Measurements from ENCODE around the gene CENPT. TPM values are rescaled to one million over a fixed set of nuclear protein-coding genes. Genes with fewer than 3 reads are reported as not detected.
A peak's percentile ranks its signal among the peaks of the same experiment; 100 is the strongest.

CENPT gene
- total and polyA plus RNA-seq, 8 donors, result 19.6 to 143 (median 31.4) TPM

- TF ChIP-seq CTCF (IDR thresholded peaks at IDR 0.05), result no peak
- peak overlapping the region; percentile 49 to 87 (median 76) for H3K27ac ChIP-seq
- H3K4me1 ChIP-seq, result peaks cover 7 to 26% (median 8%) of the 10 kb centered on the region in 3 donors
- peaks cover 6 to 24% (median 21%) of the 10 kb centered on the region in 3 donors for H3K36me3 ChIP-seq
- no peaks in the 10 kb centered on the region for H3K27me3 ChIP-seq
- intact Hi-C loops (cut with DNase I), result no loop called here
- H3K4me3 ChIP-seq, result peak overlapping the region; percentile 79 to 95 (median 92)
- FAIRE-seq, result no peak
- ATAC-seq, result peak in 3 of 4 donors; percentile 3 to 13 (median 10)
- WGBS, 2 donors, result 9 to 10% methylated on average over 23 of the region's 23 CpGs
- no peaks in the 10 kb centered on the region for H3K9me3 ChIP-seq
- no peak for DNase-seq
These were observed 26.2 kb upstream of the CENPT start for GRCh38 chr16:67873435-67874370.

- FAIRE-seq, result no peak
- 1 to 2% methylated on average over 49 to 72 of the region's 72 CpGs for whole genome bisulfite sequencing, 2 donors
- H3K36me3 ChIP-seq, result peaks cover 0 to 16% (median 13%) of the 10 kb centered on the region in 3 donors
- no peaks in the 10 kb centered on the region for H3K9me3 ChIP-seq
- H3K27me3 ChIP-seq, result no peaks in the 10 kb centered on the region
- TF ChIP-seq CTCF (IDR thresholded peaks at IDR 0.05), result no peak
- peaks cover 10 to 35% (median 12%) of the 10 kb centered on the region in 3 donors for H3K4me1 ChIP-seq
- H3K27ac ChIP-seq, result peak within 1 kb of the TSS; percentile 49 to 87 (median 76)
- peak; percentile 83 to 94 (median 86) for DNase-seq
- H3K4me3 ChIP-seq, result peak within 1 kb of the TSS; percentile 79 to 95 (median 92)
- intact Hi-C loops (cut with DNase I), result no loop called here
- peak; percentile 77 to 88 (median 84) for ATAC-seq
These were observed 25.3 kb upstream of the CENPT start, which contains the start of gene EDC4 for GRCh38 chr16:67872631-67873434. TSS of gene EDC4 (plus strand) at chr16:67873052. CDS start at chr16:67873262, 210 bp downstream.

- no peak for TF ChIP-seq CTCF (IDR thresholded peaks at IDR 0.05)
- WGBS, 2 donors, result 60 to 65% methylated on average over 2 of the region's 2 CpGs
- Histone ChIP-seq H3K27me3 (no peaks in the 10 kb centered on the region), H3K9me3 (no peaks in the 10 kb centered on the region), H3K4me3 (peak overlapping the region in 3 of 4 donors; percentile 79 to 95 (median 91)), H3K36me3 (peaks cover 0 to 9% (median 6%) of the 10 kb centered on the region in 3 donors), H3K4me1 (peaks cover 16 to 39% (median 18%) of the 10 kb centered on the region in 3 donors), H3K27ac (peak overlapping the region; percentile 49 to 87 (median 76))
- intact Hi-C loops (cut with DNase I), result no loop called here
- no peak for ATAC-seq
- DNase-seq, result no peak
- FAIRE-seq, result no peak
These were observed 24.7 kb upstream of the CENPT start for GRCh38 chr16:67872131-67872630.

GRCh38 chr16:67871256-67871655 lies 23.8 kb upstream of the CENPT start:
- no peak for TF ChIP-seq CTCF (IDR thresholded peaks at IDR 0.05)
- FAIRE-seq, result no peak
- peaks cover 16 to 39% (median 18%) of the 10 kb centered on the region in 3 donors for H3K4me1 ChIP-seq
- H3K27ac ChIP-seq, result no peak overlapping the region
- peaks cover 0 to 2% (median 0%) of the 10 kb centered on the region in 3 donors for H3K36me3 ChIP-seq
- no peak for DNase-seq
- WGBS, 2 donors, result 73% methylated on average over 3 of the region's 3 CpGs
- no peaks in the 10 kb centered on the region for H3K9me3 ChIP-seq
- no peak overlapping the region for H3K4me3 ChIP-seq
- ATAC-seq, result no peak
- no peaks in the 10 kb centered on the region for H3K27me3 ChIP-seq
- intact Hi-C loops (cut with DNase I), result no loop called here
